Measurements from ENCODE around the gene ZSWIM6.

ZSWIM6 gene

GRCh38 chr5:61307611-61308010, 24.4 kb upstream of the ZSWIM6 start:
- DNase-seq, result no peak

- DNase-seq, result no peak
These were observed 23.3 kb upstream of the ZSWIM6 start for GRCh38 chr5:61308712-61309111.

- no peak for DNase-seq
These were observed 22.9 kb upstream of the ZSWIM6 start for GRCh38 chr5:61309115-61309514.

- no peak for DNase-seq
These were observed 20.9 kb upstream of the ZSWIM6 start for GRCh38 chr5:61311056-61311610.

GRCh38 chr5:61311836-61312808, 19.9 kb upstream of the ZSWIM6 start:
- DNase-seq, result no peak

GRCh38 chr5:61313960-61314681, 17.9 kb upstream of the ZSWIM6 start:
- no peak for DNase-seq

GRCh38 chr5:61318376-61318775, 13.7 kb upstream of the ZSWIM6 start:
- DNase-seq, result no peak

- no peak for DNase-seq
These were observed 12.5 kb upstream of the ZSWIM6 start for GRCh38 chr5:61319388-61320146.

GRCh38 chr5:61320860-61321259, 11.2 kb upstream of the ZSWIM6 start:
- no peak for DNase-seq

- no peak for DNase-seq
These were observed 10.4 kb upstream of the ZSWIM6 start for GRCh38 chr5:61321669-61322068.

GRCh38 chr5:61322738-61323725, 9.0 kb upstream of the ZSWIM6 start:
- no peak for DNase-seq

GRCh38 chr5:61327760-61328753, 4.0 kb upstream of the ZSWIM6 start:
- no peak for DNase-seq

GRCh38 chr5:61328791-61329549, 3.1 kb upstream of the ZSWIM6 start:
- DNase-seq, result no peak

- no peak for DNase-seq
These were observed 2.4 kb upstream of the ZSWIM6 start for GRCh38 chr5:61329550-61330128.

GRCh38 chr5:61330341-61330844, 1.7 kb upstream of the ZSWIM6 start:
- no peak for DNase-seq

GRCh38 chr5:61330845-61331406, 1.1 kb upstream of the ZSWIM6 start:
- peak; percentile 78 for DNase-seq

- DNase-seq, result no peak
These were observed 296 bp downstream of the ZSWIM6 start for GRCh38 chr5:61332358-61332749.

- DNase-seq, result peak; percentile 24
These were observed 828 bp downstream of the ZSWIM6 start for GRCh38 chr5:61332851-61333320.
